GM03348 (cell line): ENCODE measurements around the gene HINT2.
A peak's percentile ranks its signal among the peaks of the same experiment; 100 is the strongest.

ENCODE experiments used
- DNase-seq: peaks from one replicate; pipeline ENCODE4 v3.0.0; 2012; ENCODE audit warnings: low spot score

HINT2 gene

GRCh38 chr9:35840881-35841644 lies 26.2 kb upstream of the HINT2 start:
- no peak for DNase-seq

- DNase-seq, result no peak
Observed at GRCh38 chr9:35839926-35840325, 25.1 kb upstream of the HINT2 start.

- no peak for DNase-seq
Observed at GRCh38 chr9:35836595-35836994, 21.8 kb upstream of the HINT2 start.

- DNase-seq, result no peak
Observed at GRCh38 chr9:35835766-35836165, 20.9 kb upstream of the HINT2 start.

- no peak for DNase-seq
Observed at GRCh38 chr9:35835216-35835632, 20.4 kb upstream of the HINT2 start.

- no peak for DNase-seq
Observed at GRCh38 chr9:35834260-35835215, 19.7 kb upstream of the HINT2 start.

- no peak for DNase-seq
Observed at GRCh38 chr9:35832814-35833213, 18.0 kb upstream of the HINT2 start.

- no peak for DNase-seq
Observed at GRCh38 chr9:35831040-35831439, 16.2 kb upstream of the HINT2 start.

- no peak for DNase-seq
Observed at GRCh38 chr9:35829764-35830096, 14.9 kb upstream of the HINT2 start.

GRCh38 chr9:35829084-35829763 lies 14.4 kb upstream of the HINT2 start, which contains the start of gene TMEM8B:
TSS of gene TMEM8B (plus strand) at chr9:35829228. CDS start at chr9:35829448, 220 bp downstream.
- DNase-seq, result peak; percentile 97

GRCh38 chr9:35828716-35829083 lies 13.9 kb upstream of the HINT2 start, which contains the start of gene FAM221B:
TSS of gene FAM221B (minus strand) at chr9:35828732. CDS start at chr9:35826161, 2,571 bp downstream.
- DNase-seq, result no peak

GRCh38 chr9:35827486-35827885 lies 12.6 kb upstream of the HINT2 start:
- peak; percentile 68 for DNase-seq

- DNase-seq, result peak; percentile 69
Observed at GRCh38 chr9:35826071-35826701, 11.3 kb upstream of the HINT2 start.

GRCh38 chr9:35822926-35823325 lies 8.1 kb upstream of the HINT2 start:
- DNase-seq, result no peak

- peak; percentile 74 for DNase-seq
Observed at GRCh38 chr9:35820076-35820475, 5.2 kb upstream of the HINT2 start.

GRCh38 chr9:35818341-35818740 lies 3.5 kb upstream of the HINT2 start:
- no peak for DNase-seq

GRCh38 chr9:35816708-35817107 lies 1.9 kb upstream of the HINT2 start:
- DNase-seq, result no peak

- DNase-seq, result peak; percentile 75
Observed at GRCh38 chr9:35814106-35814840, 569 bp downstream of the HINT2 start.

GRCh38 chr9:35813434-35814105 lies 1.3 kb downstream of the HINT2 start:
- DNase-seq, result peak; percentile 24

- DNase-seq, result peak; percentile 95
Observed at GRCh38 chr9:35812025-35812602, 2.7 kb downstream of the HINT2 start, which contains the start of gene SPAG8. TSS of gene SPAG8 (minus strand) at chr9:35812262. CDS start at chr9:35812147, 115 bp downstream.
